Neuronal stem cell (in vitro differentiated cells): ENCODE measurements around the gene PKN3.

ENCODE experiments used
- DNase-seq: peaks from one replicate; pipeline ENCODE4 v3.0.0-alpha.2; 2013; ENCODE audit warnings: low spot score
- H2AFZ ChIP-seq: one replicate; pipeline ENCODE4 v1.6.1; 2013; ENCODE audit warnings: mild to moderate bottlenecking, low read length, inconsistent platforms
- H2AK5ac ChIP-seq: 2 replicates; pipeline ENCODE4 v1.6.1; 2013; ENCODE audit warnings: low read depth, mild to moderate bottlenecking, inconsistent platforms, low read length, moderate library complexity, mixed read lengths
- H2BK120ac ChIP-seq: 2 replicates; pipeline ENCODE4 v1.6.1; 2013; ENCODE audit warnings: low read depth, mild to moderate bottlenecking, inconsistent platforms, low read length, moderate library complexity, mixed read lengths
- H2BK12ac ChIP-seq: one replicate; pipeline ENCODE4 v1.6.1; 2013; ENCODE audit warnings: low read length, inconsistent platforms
- H2BK15ac ChIP-seq: 2 replicates; pipeline ENCODE4 v1.6.1; 2013; ENCODE audit warnings: mild to moderate bottlenecking, low read length, inconsistent platforms, mixed read lengths
- H2BK5ac ChIP-seq: one replicate; pipeline ENCODE4 v1.6.1; 2013; ENCODE audit warnings: inconsistent platforms, mild to moderate bottlenecking, low read length, moderate library complexity
- H3K14ac ChIP-seq: one replicate; pipeline ENCODE4 v1.6.1; 2013; ENCODE audit warnings: low read length, inconsistent platforms
- H3K18ac ChIP-seq: 2 replicates; pipeline ENCODE4 v1.6.1; 2013; ENCODE audit warnings: low read length, inconsistent platforms
- H3K23ac ChIP-seq: 2 replicates; pipeline ENCODE4 v1.6.1; 2013; ENCODE audit warnings: low read depth, mild to moderate bottlenecking, mixed read lengths, low read length, inconsistent platforms; ENCODE audit not compliant: poor library complexity
- H3K27ac ChIP-seq: replicated peaks from 3 replicates; pipeline ENCODE4 v1.5.1; 2013; ENCODE audit warnings: low read length, inconsistent platforms
- H3K27me3 ChIP-seq, 3 experiments: 2 replicates each; pipeline ENCODE4 v1.6.1; 2013; ENCODE audit warnings: low read length in 3 of 3, mild to moderate bottlenecking in 2 of 3, inconsistent platforms in 1 of 3, low read depth in 1 of 3, mixed read lengths in 1 of 3, moderate library complexity in 1 of 3; ENCODE audit not compliant: control insufficient read depth in 3 of 3, insufficient read depth in 3 of 3
- H3K36me3 ChIP-seq, 2 donors: replicated peaks in 1 of 2; 2 replicates each; pipeline ENCODE4 v1.6.1; 2013; ENCODE audit warnings: low read length in 2 of 2; ENCODE audit not compliant: control insufficient read depth in 2 of 2, insufficient read depth in 2 of 2
- H3K4ac ChIP-seq: 2 replicates; pipeline ENCODE4 v1.6.1; 2013; ENCODE audit warnings: inconsistent platforms, mild to moderate bottlenecking, low read length, moderate library complexity
- H3K4me1 ChIP-seq, 2 donors: 1 replicate in 1 of 2; 2 replicates in 1 of 2; pipeline ENCODE4 v1.6.1; 2013; ENCODE audit warnings: low read length in 2 of 2, low read depth in 1 of 2; ENCODE audit not compliant: control insufficient read depth in 2 of 2, insufficient read depth in 1 of 2
- H3K4me2 ChIP-seq: one replicate; pipeline ENCODE4 v1.6.1; 2013; ENCODE audit warnings: mild to moderate bottlenecking, low read length, inconsistent platforms; ENCODE audit not compliant: insufficient read depth, poor library complexity, severe bottlenecking
- H3K4me3 ChIP-seq, 2 donors: 2 replicates each; pipeline ENCODE4 v1.5.1; 2013; ENCODE audit warnings: low read length in 2 of 2, mild to moderate bottlenecking in 2 of 2, inconsistent platforms in 1 of 2, moderate library complexity in 1 of 2
- H3K79me1 ChIP-seq: one replicate; pipeline ENCODE4 v1.6.1; 2013; ENCODE audit warnings: low read depth, mild to moderate bottlenecking, inconsistent platforms, low read length, moderate library complexity
- H3K9ac ChIP-seq: one replicate; pipeline ENCODE4 v1.6.1; 2013; ENCODE audit warnings: mild to moderate bottlenecking, low read depth, low read length, inconsistent platforms; ENCODE audit not compliant: poor library complexity
- H3K9me3 ChIP-seq, 2 donors: replicated peaks in 1 of 2; 2 replicates each; pipeline versions ENCODE3 to v1.6.1; 2013; ENCODE audit warnings: low read length in 2 of 2, mild to moderate bottlenecking in 2 of 2, inconsistent platforms in 1 of 2, low read depth in 1 of 2, mixed read lengths in 1 of 2, moderate library complexity in 1 of 2; ENCODE audit not compliant: control insufficient read depth in 2 of 2, insufficient read depth in 1 of 2
- H4K8ac ChIP-seq: one replicate; pipeline ENCODE4 v1.6.1; 2013; ENCODE audit warnings: low read depth, mild to moderate bottlenecking, inconsistent platforms, low read length, moderate library complexity
- H4K91ac ChIP-seq: one replicate; pipeline ENCODE4 v1.6.1; 2013; ENCODE audit warnings: low read length, low read depth, mild to moderate bottlenecking, inconsistent platforms; ENCODE audit not compliant: poor library complexity
- WGBS, 2 donors: extraction: QIAGEN DNeasy Blood & Tissue Kit; methylation state at CpG; one replicate each; pipeline ENCODE4 v1.1.7; 2013; ENCODE audit warnings: missing lambda C conversion rate in 2 of 2, mixed read lengths in 1 of 2; ENCODE audit not compliant: insufficient read length in 2 of 2, insufficient replicate concordance in 1 of 2; ENCODE audit errors: extremely low coverage in 2 of 2; 5-methylcytosine and 5-hydroxymethylcytosine counted together

The PKN3 gene

DNA sequence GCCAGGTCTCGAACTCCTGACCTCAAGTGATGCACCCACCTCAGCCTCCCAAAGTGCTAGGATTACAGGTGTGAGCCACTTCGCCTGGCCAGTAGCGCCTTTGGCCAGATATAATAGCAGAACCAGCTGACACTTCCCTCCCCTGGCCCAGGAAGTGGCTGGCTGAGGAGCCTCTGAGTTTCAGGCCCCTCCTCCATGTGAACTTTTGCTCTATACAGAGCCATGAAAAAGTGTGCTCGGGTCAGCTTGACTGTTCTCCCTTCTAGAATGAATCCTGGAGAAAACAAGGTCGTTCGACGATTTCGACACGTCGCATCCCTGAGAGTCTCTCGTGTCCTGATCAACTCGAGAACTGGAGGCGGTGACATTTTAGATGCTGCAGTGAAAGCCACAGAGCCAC lies 30.3 kb downstream of the PKN3 start:
- no CpG with 5 or more reads among the region's 13 CpGs for WGBS, 2 donors

DNA sequence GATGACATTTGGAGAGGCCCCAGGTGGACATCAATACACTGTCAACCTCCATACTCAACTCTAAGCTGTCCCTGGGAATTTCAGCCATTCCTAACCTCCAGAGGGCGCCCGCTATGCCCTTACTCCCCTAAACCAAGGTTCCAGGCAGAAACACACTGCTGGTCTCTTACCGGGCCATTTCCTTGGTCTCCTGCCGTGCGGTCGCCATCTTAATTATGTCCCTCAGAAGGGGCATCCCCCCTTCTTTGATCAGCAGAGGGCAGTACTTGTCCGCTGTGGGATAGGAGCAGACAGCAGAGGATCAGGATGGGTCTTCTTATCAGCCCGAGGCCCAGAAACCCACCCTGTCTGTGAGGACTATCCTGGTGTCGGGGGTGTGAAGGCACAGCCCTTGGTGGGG lies 31.0 kb downstream of the PKN3 start:
- no peak overlapping the region for H4K8ac ChIP-seq
- H3K4me3 ChIP-seq, result no peak overlapping the region
- DNase-seq, result peak; percentile 83
- no peak overlapping the region for H3K4me2 ChIP-seq
- H3K9ac ChIP-seq, result peak overlapping the region; percentile 37
- WGBS, 2 donors, result no CpG with 5 or more reads among the region's 9 CpGs
- H2BK15ac ChIP-seq, result no peak overlapping the region
- peak overlapping the region; percentile 82 for H2AFZ ChIP-seq
- H3K9me3 ChIP-seq, result no peaks in the 10 kb centered on the region
- H3K18ac ChIP-seq, result no peak overlapping the region
- H3K4ac ChIP-seq, result no peak overlapping the region
- no peak overlapping the region for H2BK5ac ChIP-seq
- H3K23ac ChIP-seq, result no peak overlapping the region
- H3K4me1 ChIP-seq, result peaks cover 0 to 2% of the 10 kb centered on the region in 2 donors
- H2BK120ac ChIP-seq, result no peak overlapping the region
- peak overlapping the region; percentile 28 for H3K27ac ChIP-seq
- H3K79me1 ChIP-seq, result no peaks in the 10 kb centered on the region
- H3K36me3 ChIP-seq, result peaks cover 11 to 25% of the 10 kb centered on the region in 2 donors
- no peak overlapping the region for H2BK12ac ChIP-seq
- H4K91ac ChIP-seq, result no peak overlapping the region
- no peak overlapping the region for H3K14ac ChIP-seq
- H3K27me3 ChIP-seq, result no peaks in the 10 kb centered on the region
- H2AK5ac ChIP-seq, result no peak overlapping the region

More for the DNA sequence above, 30.3 kb downstream of the PKN3 start:
- Histone ChIP-seq H2BK15ac (no peak overlapping the region), H3K4me3 (no peak overlapping the region), H3K36me3 (peaks cover 13 to 25% of the 10 kb centered on the region in 2 donors), H4K91ac (no peak overlapping the region), H2AK5ac (no peak overlapping the region), H3K4ac (no peak overlapping the region), H3K23ac (no peak overlapping the region), H2AFZ (no peak overlapping the region), H2BK12ac (no peak overlapping the region), H2BK5ac (no peak overlapping the region), H3K9me3 (no peaks in the 10 kb centered on the region), H2BK120ac (no peak overlapping the region), H3K9ac (no peak overlapping the region), H3K4me2 (no peak overlapping the region), H3K27ac (no peak overlapping the region), H3K4me1 (peaks cover 0 to 2% of the 10 kb centered on the region in 2 donors), H3K14ac (no peak overlapping the region), H3K18ac (no peak overlapping the region), H3K79me1 (no peaks in the 10 kb centered on the region), H3K27me3 (no peaks in the 10 kb centered on the region), H4K8ac (no peak overlapping the region)
- DNase-seq, result no peak

GRCh38 chr9:128735373-128735772 lies 33.1 kb downstream of the PKN3 start:
- peak overlapping the region; percentile 24 for H3K9ac ChIP-seq
- H3K27ac ChIP-seq, result no peak overlapping the region
- no peak overlapping the region for H2BK15ac ChIP-seq
- no peak overlapping the region for H4K91ac ChIP-seq
- no peak overlapping the region for H3K4me3 ChIP-seq
- no peak overlapping the region for H2BK120ac ChIP-seq
- H3K79me1 ChIP-seq, result no peaks in the 10 kb centered on the region
- no peaks in the 10 kb centered on the region for H3K4me1 ChIP-seq
- no peak overlapping the region for H3K23ac ChIP-seq
- H2BK5ac ChIP-seq, result no peak overlapping the region
- H2BK12ac ChIP-seq, result no peak overlapping the region
- no peak for DNase-seq
- no peak overlapping the region for H4K8ac ChIP-seq
- H2AK5ac ChIP-seq, result no peak overlapping the region
- H3K36me3 ChIP-seq, result peaks cover 14 to 33% of the 10 kb centered on the region in 2 donors
- no peak overlapping the region for H2AFZ ChIP-seq
- H3K18ac ChIP-seq, result no peak overlapping the region
- no peaks in the 10 kb centered on the region for H3K27me3 ChIP-seq
- no peak overlapping the region for H3K4ac ChIP-seq
- H3K9me3 ChIP-seq, result no peaks in the 10 kb centered on the region
- no peak overlapping the region for H3K4me2 ChIP-seq
- H3K14ac ChIP-seq, result no peak overlapping the region
- WGBS, 2 donors, result no CpG with 5 or more reads among the region's 2 CpGs

DNA sequence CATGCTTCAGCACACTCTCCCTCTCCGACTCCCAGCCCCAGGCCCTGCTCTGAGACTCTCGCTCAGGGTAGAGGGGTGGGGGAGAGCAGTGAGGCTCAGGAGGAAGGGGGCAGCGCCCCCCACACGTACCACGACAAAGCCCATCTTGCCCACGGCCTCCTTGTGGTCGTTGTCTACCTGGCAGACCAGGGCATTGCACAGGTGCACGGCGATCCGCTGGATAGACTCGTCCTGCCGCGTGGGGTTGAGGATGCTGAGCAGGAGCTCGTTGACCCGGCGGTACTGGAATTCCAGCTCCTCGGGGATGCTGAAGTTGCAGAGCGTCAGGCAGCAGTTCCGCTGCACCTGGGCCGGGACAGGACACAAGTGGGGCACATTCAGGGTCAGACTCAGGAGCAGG lies 40.1 kb downstream of the PKN3 start:
- H3K27me3 ChIP-seq, result no peaks in the 10 kb centered on the region
- peak overlapping the region; percentile 73 for H2BK12ac ChIP-seq
- H3K9me3 ChIP-seq, result peaks cover 0 to 1% of the 10 kb centered on the region in 2 donors
- H3K27ac ChIP-seq, result no peak overlapping the region
- no peak overlapping the region for H2AFZ ChIP-seq
- H3K79me1 ChIP-seq, result no peaks in the 10 kb centered on the region
- peaks cover 13 to 28% of the 10 kb centered on the region in 2 donors for H3K36me3 ChIP-seq
- H3K4me3 ChIP-seq, result no peak overlapping the region
- no peak overlapping the region for H3K4me2 ChIP-seq
- H3K18ac ChIP-seq, result no peak overlapping the region
- peaks cover 0 to 2% of the 10 kb centered on the region in 2 donors for H3K4me1 ChIP-seq
- peak overlapping the region; percentile 55 for H3K23ac ChIP-seq
- peak overlapping the region; percentile 87 for H2BK5ac ChIP-seq
- H4K91ac ChIP-seq, result no peak overlapping the region
- H2AK5ac ChIP-seq, result peak overlapping the region; percentile 88
- peak overlapping the region; percentile 21 for H3K14ac ChIP-seq
- H3K9ac ChIP-seq, result no peak overlapping the region
- no peak for DNase-seq
- H4K8ac ChIP-seq, result no peak overlapping the region
- no peak overlapping the region for H2BK15ac ChIP-seq
- no CpG with 5 or more reads among the region's 20 CpGs for WGBS, 2 donors
- H2BK120ac ChIP-seq, result no peak overlapping the region
- H3K4ac ChIP-seq, result no peak overlapping the region
